HG03175 (cell line): ENCODE results near the gene CCDC32.
"Not testable (repeated sequence)": the region's sequence is repeated elsewhere in the genome, so short reads cannot be mapped to it uniquely, and the experiment has no call there.

Experiments
- ATAC-seq: cut with Tn5 transposase; IDR thresholded peaks from one replicate; pipeline ENCODE4 v1.9.1; 2021; ENCODE audit warnings: mild to moderate bottlenecking, moderate library complexity; ENCODE audit not compliant: unreplicated experiment

Gene CCDC32, protein sequence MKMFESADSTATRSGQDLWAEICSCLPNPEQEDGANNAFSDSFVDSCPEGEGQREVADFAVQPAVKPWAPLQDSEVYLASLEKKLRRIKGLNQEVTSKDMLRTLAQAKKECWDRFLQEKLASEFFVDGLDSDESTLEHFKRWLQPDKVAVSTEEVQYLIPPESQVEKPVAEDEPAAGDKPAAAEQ

DNA sequence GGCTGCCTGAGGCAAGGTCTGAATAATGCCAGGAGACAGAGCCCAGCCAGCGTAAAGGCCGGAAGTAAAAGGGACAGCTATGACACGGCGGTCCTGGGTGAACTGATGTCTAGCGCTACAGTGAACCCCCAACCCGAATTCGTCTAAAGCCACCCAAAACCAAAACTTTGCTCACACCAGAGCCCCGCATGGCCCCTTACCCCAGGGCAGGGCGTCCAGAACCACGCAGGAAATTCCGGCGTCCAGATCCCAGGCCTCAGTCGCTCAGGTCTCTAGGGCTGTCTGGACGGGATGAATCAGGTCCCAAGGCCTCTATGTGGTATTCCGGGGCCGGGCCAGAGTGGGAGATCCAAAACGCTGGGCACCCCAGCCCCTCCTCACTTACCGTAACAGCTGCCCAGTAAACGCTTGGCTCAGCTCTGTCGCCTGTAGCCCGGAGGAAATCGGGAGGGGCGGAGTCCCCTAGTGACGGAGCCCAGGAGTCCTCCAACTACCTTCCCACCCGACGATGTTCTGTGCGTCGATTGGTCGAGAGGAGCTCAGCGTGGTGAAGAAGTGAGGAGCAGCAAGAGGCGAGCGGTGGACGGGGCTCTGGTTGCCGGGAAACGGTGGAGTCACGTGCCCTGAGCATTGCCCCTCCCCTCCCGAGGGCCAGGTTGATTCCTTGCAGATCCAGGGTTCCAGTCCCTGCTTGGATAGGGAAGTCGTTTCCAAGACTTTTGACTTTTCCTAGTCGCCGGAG, at the start of gene CCDC32:
Gene CCDC32 (minus strand): TSS at position 452 of the 742 bp plus-strand sequence. CDS start 2,027 bp downstream, outside the sequence.
- peak; percentile 95 for ATAC-seq

DNA sequence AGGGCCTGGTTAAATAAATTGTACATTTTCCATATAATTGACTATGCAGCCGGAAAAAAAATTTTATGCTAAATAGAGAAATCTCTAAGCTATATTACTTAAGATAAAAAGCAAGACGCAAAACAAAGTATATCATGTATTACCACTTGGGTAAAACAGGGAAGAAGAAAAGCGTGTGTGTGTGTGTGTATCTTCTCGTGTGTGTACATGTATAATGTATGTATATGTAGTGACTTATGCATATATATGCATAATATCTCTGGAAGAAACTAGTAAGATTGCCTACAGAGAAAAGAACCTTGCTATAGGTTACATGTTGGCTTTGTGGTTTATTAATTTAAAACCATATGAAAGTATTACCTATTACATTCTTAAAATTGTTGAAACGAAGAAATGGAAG, 48.2 kb upstream of the CCDC32 start:
- no peak for ATAC-seq

DNA sequence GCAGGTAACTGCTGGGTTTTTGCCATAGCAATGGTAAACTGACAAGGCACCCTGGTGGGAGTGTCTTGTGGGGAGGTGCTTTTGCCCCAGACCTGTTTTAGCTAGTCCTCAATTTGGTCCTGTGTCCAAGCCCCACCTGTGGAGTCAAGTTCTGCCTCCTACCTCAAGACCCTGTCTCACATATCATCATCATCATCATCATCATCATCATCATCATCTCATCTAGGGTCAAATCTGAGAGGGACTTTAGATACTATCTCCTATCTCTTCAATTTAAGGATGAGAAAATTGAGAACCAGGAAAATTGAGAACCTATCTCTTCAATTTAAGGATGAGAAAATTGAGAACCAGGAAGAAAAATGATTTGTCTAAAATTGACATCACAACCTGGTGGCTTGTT, 39.1 kb upstream of the CCDC32 start:
- ATAC-seq: no peak

DNA sequence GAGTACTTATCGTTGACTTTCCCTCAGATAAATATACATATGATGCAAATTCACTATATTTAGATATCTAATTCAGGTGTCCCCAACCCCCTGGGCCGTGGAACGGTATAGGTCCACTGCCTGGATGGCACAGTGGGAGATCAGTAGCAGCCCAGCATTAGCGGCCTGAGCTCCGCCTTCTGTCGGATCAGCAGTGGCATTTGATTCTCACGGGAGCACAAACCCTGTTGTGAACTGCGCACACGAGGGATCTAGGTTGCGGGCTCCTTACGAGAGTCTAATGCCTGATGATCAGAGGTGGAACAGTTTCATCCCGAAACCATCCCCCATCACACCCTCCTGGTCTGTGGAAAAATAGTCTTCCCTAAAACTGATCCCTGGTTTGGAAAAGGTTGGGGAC, 36.1 kb upstream of the CCDC32 start:
- ATAC-seq: no peak

DNA sequence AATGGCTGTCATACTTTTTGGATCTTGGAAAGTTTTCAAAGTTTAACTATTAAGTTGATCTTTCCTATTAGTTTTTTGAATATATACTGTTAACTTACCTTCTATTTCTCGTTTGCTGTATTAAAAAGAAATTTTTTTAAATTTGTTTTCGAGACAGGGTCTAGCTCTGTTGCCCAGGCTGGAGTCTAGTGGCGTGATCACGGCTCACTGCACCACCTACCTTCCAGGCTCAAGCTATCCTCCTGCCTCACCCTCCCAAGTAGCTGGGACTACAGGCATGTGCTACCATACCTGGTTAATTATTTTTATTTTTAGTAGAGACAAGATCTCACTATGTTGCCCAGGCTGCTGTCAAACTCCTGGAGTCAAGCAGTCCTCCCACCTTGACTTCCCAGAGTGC, 33.8 kb upstream of the CCDC32 start:
- ATAC-seq: no peak

DNA sequence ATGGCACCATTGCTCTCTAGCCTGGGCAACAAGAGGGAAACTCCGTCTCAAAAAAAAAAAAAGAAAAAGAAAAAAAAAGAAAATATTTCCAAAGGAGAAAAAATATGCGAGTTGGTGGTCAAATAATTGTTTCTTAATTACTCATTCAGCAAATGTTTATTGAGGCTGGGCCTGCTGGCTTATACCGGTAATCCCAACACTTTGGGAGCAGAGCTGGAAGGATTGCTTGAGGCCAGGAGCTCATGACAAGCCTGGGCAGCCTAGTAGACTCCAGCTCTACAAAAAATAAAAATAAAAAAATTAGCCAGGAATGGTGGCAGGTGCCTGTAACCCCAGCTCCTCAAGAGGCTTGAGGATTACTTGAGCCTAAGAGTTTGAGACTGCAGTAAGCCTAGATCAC, 33.3 kb upstream of the CCDC32 start:
- no peak for ATAC-seq

DNA sequence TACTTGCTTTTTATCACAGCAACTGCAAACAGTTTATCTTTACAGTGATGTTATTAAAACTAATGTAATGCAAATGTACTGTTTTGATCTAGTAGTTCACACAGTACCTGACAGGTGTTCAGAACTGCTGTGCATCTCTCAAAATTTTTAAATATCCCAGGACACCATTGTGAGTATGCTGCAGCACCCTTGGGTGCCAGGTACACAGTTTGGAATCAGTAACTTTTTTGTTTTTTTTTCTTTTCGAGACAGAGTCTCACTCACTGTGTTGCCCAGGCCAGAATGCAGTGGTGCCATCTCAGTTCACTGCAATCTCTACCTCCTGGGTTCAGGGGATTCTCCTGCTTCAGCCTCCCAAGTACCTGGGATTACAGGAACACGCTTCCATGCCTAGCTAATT, 32.2 kb upstream of the CCDC32 start:
- no peak for ATAC-seq

DNA sequence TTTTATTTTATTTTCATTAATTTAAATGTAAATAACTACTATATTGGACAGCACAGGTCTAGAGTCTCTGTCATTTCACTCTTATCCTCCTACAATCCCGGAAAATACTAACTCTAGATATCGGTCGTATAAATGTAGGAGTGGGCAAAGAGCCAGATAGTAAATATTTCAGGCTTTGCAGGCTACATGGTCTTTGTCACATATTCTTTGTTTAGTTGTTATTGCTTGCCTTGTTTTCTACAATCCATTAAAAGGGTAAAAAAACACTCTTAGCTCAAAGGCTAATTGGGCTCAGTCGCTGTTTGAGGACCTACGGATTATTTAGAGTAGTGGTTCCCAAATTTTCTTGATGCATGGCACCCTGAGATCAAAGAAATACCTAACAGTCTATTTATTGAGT, 30.9 kb upstream of the CCDC32 start:
- ATAC-seq: no peak

DNA sequence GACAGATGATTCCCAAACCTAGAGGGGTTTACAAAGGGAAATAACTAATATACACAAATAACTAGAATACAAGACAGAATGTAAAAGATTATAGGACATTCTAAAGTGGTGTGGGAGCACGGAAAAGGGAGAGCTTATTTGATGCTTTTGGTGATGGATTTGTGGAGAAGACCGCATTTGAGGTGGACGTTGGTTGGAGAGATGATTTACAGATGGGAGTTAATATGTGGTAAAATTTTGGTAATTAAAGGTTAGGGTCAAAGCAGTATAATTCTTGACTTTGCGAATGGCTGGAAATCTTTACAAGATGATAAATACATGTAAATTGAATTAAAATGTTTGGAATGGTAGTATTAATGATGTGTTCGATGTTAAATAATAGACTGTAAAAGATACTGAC, 30.4 kb upstream of the CCDC32 start:
- ATAC-seq: no peak

DNA sequence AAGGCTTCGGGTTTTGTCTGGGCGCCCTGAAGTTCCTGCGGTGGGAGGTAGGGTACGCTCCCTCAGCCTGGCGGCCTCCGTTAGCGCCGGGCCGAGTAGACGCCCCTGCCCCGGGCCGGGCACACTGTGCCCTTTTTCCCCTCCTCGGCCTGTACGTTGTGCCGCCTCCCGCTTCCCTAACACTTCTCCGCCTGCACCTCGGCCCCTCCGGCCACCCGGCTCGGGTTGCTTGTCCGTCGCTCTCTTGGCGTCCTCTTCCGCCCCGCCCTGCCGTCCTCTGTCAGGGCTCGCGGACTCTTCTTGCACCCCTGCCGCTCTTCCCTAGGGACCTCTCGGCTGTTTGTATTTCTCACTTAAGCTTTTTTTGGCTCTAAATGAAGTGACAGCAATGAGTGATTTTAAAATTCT, 29.6 kb upstream of the CCDC32 start:
- ATAC-seq: peak; percentile 52

DNA sequence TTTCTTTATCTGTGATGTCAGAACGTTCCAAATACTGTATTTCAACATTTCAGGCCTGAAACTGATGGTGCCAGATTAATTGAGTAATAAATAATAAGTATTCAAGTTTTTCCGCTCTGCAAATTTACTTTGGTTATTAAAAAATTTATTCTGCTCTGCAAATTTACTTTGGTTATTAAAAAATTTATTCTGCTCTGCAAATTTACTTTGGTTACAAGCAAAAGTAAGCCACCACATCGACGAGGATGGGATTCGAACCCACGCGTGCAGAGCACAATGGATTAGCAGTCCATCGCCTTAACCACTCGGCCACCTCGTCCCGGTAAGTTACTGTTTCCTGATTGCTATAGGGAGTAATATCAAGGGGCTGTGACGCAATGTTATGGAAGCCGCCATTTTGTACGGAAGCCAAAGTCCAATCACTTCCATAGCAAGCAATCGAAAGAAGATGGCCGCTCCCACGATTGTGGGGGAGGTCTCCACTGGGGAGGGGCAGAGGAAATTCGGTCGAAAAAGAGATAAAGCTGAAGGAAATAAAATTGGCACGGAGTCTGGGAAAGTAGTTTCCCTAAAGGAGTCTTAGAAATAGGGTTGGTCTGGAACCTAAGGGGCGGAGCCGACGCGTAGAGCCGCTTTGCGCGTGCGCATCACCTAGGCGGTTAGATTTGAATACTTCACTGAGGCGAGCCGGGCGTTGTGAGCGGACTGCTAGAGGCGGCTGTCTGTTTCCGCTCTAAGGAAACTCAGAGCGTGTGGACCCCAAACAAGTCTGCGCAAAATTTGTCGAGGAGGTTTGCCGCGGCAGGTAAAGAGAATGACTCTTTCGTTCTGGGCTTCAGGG, 29.0 kb upstream of the CCDC32 start, which contains the start of gene KNL1:
Gene KNL1 (plus strand): TSS at position 662 of the 841 bp plus-strand sequence. CDS start 8,683 bp downstream, outside the sequence.
- peak; percentile 79 for ATAC-seq

DNA sequence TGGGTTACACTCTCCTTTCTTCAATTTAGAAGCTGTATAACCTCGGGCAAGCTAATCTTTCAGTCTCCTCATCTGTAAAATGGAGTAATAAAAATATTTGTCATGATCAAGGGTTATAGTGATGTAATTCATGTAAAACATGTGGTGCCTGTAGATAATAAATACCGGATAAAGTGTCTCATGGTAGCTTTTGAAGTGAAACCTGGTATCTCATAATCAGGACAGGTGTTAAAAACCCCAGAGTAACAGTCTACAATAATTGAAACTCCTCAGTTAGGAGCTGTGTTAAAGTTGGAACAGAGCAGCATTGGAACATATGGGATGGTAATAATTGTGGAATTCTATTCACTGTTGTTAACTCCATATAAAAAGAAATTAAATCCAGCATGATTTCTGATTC, 28.3 kb upstream of the CCDC32 start:
- no peak for ATAC-seq

DNA sequence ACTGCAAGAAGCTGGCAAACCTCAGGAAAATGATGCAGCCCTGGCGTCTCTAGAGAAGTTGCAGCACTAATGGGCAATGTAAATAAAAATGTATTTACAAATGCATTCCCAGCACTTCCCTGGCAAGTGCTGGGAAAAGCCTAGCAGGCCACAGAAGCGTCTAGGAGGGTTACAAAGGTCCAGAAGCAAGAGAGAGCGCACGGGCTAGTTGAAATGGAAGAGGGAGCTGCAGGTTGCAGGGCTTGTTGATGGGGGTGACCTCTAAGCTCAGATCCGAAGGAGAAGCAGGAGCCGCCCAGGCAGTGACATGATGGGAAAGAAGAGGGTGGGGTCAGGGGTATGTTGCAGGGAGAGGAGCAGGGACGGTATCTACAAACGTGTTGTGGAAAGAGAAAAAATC, 26.5 kb upstream of the CCDC32 start:
- no peak for ATAC-seq

DNA sequence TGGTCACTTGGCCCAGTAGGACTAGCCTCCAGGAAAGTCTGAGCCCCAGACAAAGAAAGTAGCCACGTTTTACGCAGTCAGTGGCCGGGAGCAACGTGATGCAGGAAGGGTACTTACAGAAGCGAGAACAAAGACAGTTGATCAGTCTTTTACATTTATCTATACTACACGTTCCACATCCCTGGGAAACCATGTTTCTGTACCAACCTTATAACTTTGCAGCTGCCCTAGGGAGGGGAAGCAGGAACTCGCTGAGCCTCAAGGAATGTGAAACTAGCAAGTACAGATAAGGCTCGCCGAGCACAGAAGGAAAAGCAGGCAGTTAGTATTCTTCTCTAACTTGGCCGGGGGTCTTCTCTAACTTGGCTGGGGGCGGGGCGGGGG, 25.8 kb upstream of the CCDC32 start:
- ATAC-seq: no peak

DNA sequence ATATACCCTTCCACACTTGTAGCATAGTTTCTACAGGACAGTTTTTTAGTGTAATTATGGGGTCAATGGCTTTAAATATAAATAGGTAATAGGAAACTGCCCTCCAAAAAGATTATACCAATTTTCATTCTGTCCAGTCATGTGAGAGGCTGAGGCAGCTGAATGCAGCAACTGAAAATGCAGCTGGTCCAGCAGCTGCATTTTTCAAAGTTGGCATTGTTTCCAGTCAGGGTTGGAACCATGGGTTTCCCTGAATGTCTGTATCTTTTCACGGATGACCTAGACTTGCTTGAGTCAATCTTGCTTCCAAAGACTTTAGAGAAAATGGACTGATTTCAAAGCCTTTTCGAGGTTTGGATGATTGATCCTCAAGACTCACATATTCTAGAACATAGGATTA, 19.3 kb upstream of the CCDC32 start:
- no peak for ATAC-seq

DNA sequence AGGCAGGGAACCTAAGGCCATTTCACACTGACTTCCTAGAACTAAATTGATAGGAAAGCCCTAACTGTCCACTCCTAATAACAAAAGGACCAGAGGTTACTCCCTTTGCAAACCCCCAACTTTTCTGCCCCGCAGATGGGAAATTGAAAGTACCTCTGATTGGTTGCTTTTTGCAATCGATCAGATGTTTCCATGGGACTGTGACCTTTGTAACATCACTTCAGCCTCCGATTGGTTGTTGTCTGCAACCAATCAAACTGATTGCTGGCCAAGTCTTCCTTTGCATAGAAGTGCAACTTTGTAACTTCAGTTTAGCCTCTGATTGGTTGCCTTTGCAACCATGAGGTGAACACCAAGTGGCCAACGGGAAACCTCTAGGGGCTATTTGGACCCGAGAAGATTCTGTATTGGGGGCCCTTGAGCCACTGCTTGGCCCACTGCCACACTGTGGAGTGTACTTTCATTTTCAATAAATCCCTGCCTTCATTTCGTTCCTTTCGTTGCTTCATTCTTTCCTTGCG, 17.9 kb upstream of the CCDC32 start:
- ATAC-seq: no peak

DNA sequence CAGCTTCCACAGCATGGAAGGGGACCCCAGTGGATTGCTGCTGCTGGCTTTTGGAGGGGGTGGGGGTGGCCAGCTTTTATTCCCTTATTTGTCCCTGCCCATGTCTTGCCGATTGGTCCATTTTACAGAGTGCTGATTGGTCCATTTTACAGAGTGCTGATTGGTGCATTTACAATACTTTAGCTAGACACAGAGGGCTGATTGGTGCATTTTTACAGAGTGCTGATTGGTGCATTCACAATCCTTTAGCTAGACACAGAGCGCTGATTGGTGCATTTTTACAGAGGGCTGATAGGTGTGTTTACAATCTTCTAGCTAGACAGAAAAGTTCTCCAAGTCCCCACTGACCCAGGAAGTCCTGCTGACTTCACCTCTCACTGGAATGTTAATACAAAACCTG, 17.0 kb upstream of the CCDC32 start:
- ATAC-seq: not testable (repeated sequence)

DNA sequence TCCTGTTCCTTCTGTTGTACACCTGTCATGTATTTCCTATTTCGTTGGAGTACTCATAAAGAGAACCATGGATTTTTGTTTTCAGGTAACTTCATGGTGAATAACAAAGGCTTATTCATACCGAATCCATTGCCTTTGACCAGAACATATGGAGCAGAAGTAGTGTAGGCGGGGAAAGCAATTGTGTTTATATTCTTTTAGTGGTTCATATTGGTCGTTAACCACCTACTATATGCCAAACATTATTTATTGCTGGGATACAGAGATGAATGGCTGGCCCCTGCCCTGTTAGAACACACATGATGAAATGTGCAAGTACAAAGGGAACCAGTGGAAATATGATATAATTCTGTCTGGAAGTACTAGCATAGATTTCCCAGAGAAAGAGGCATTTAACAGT, 14.1 kb upstream of the CCDC32 start:
- no peak for ATAC-seq

DNA sequence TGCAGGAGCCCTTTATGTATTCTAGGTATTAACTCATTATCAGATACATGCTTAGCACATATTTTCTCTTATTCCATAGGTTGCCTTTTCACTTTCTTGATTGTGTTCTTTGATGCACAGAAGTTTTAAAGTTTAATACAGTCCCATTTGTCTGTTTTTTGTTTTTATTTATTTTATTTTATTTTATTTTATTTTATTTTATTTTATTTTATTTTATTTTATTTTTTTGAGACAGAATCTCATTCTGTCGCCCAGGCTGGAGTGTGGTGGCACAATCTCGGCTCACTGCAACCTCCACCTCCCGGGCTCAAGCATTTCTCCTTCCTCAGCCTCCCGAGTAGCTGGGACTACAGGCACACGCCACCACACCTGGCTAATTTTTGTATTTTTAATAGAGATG, 12.1 kb upstream of the CCDC32 start:
- not testable (repeated sequence) for ATAC-seq

DNA sequence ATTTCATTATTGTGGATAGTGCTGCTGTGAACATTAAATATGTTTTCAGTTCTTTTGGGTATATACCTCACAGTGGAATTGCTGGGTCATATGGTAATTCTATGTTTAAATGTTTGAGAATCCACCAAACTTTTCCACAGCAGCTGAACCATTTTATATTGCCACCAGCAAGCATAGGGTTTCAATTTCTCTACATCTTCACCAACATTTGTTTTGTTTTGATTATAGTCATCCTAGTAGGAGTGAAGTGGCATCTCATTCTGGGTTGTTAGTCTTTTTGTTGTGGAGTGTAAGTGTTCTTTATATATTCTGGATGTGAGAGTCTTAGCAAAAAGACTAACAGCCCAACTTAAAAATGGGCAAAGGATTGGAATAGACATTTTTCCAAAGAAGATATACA, 10.3 kb upstream of the CCDC32 start:
- ATAC-seq: no peak

DNA sequence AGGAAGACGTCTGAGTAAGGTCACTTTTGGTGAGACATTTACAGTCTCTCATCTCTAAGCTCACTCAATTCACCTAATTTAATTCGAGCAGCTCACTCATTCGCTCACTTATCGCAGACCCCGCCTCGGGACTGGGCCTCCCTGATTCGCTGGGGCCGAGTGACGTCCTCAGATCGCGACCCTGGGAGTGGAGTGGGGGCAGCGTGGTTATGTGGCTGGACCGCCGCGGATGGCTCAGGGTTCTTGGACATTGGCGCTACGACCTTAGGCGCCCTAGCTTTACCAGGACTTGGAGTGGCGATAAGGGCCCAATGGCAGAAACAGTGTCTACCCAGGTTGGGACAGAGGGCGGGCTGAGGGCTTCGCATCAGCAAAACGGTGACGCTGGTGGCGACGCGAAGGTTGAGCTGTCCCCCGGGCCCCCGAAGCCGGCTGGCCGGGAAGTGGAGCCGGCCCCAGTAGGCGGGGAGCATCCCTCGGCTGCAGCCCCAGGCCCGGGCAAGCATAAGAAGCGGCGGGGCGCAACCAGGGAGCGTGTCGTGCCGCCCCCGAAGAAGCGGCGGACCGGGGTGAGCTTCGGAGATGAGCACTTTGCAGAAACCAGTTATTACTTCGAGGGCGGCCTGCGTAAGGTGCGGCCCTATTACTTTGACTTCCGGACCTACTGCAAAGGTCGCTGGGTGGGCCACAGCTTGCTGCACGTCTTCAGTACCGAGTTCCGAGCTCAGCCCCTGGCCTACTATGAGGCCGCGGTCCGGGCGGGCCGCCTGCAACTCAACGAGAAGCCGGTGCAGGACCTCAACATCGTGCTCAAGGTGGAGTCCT, 4.5 kb upstream of the CCDC32 start, which contains the start of gene RPUSD2:
Gene RPUSD2 (plus strand): TSS at position 171 of the 825 bp plus-strand sequence. CDS start 39 bp downstream, at position 210.
- peak; percentile 55 for ATAC-seq
